Caco-2 (cell line): ENCODE data around the gene ARFGEF2. TPM values are rescaled to one million over a fixed set of nuclear protein-coding genes. Genes with fewer than 3 reads are reported as not detected.

Experiments
- BruUV-seq: library from RNA; stranded (reverse); fragments of 400-500 nt; replicated peaks from 2 replicates; lab custom pipeline; 2021; lab: Mats Ljungman, UMichigan
- CTCF ChIA-PET: fragments of 300-600 bp; sonication (Branson Sonifier 250); formaldehyde crosslinking; loops from one replicate; lab custom pipeline; 2022; ENCODE audit warnings: antibody characterized with exemption; lab: Charles Lee
- POLR2A ChIA-PET: fragments of 300-600 bp; sonication (Branson Sonifier 250); formaldehyde crosslinking; loops from one replicate; lab custom pipeline; 2022; ENCODE audit warnings: antibody characterized with exemption; lab: Charles Lee
- DNase-seq, 2 experiments: peaks; one replicate each; pipeline versions ENCODE4 v3.0.0 to v3.0.0-alpha.2; 2020 to 2022
- H3K27me3 ChIP-seq: replicated peaks from 2 replicates; pipeline ENCODE4 v1.6.0; 2011; ENCODE audit warnings: low read length; ENCODE audit not compliant: control insufficient read depth, insufficient read depth
- H3K36me3 ChIP-seq: 2 replicates; pipeline ENCODE4 v1.5.1; 2011; ENCODE audit warnings: low read length; ENCODE audit not compliant: control insufficient read depth, insufficient read depth
- H3K4me1 ChIP-seq: fragments of 250-450 bp; sonication (Bioruptor Pico); 2 replicates; pipeline ENCODE4 v1.5.1; 2020; ENCODE audit warnings: mild to moderate bottlenecking
- H3K4me3 ChIP-seq: 2 replicates; pipeline ENCODE4 v1.5.1; 2011; ENCODE audit warnings: low read depth, mild to moderate bottlenecking, control low read depth, low read length
- H3K9me3 ChIP-seq: fragments of 250-450 bp; sonication (Bioruptor Pico); 2 replicates; pipeline ENCODE4 v1.5.1; 2020; ENCODE audit warnings: mild to moderate bottlenecking, moderate library complexity
- H3K27ac Mint-ChIP-seq: one replicate; pipeline ENCODE4 v1.8.0; 2022; ENCODE audit warnings: mixed read lengths; ENCODE audit not compliant: unreplicated experiment
- H3K27me3 Mint-ChIP-seq: one replicate; pipeline ENCODE4 v1.8.0; 2022; ENCODE audit warnings: mixed read lengths; ENCODE audit not compliant: insufficient read depth, unreplicated experiment
- H3K36me3 Mint-ChIP-seq: one replicate; pipeline ENCODE4 v1.8.0; 2022; ENCODE audit warnings: mild to moderate bottlenecking, mixed read lengths; ENCODE audit not compliant: insufficient read depth, unreplicated experiment
- H3K4me1 Mint-ChIP-seq: one replicate; pipeline ENCODE4 v1.8.0; 2022; ENCODE audit warnings: low read depth, mixed read lengths; ENCODE audit not compliant: unreplicated experiment
- H3K4me3 Mint-ChIP-seq: one replicate; pipeline ENCODE4 v1.8.0; 2022; ENCODE audit warnings: mild to moderate bottlenecking, moderate library complexity, mixed read lengths; ENCODE audit not compliant: unreplicated experiment
- H3K9me3 Mint-ChIP-seq: one replicate; pipeline ENCODE4 v1.8.0; 2022; ENCODE audit warnings: mixed read lengths; ENCODE audit not compliant: unreplicated experiment
- intact Hi-C: fragments of 100-400 bp; cut with micrococcal nuclease; formaldehyde crosslinking; loops from one replicate; pipeline ENCODE4 v1.10.0; 2022; ENCODE audit not compliant: unreplicated experiment
- total RNA-seq: library from RNA; stranded (reverse); gene quantifications from 2 replicates; pipeline ENCODE4 v1.2.3, GENCODE V29; 2022
- TF ChIP-seq, protein P1 (sequence below), 2 experiments: fragments of 200-600 bp in 1 of 2; IDR thresholded peaks; 1 replicate in 1 of 2; 2 replicates in 1 of 2; pipeline versions ENCODE4 v1.5.1 to v1.8.0; 2011 to 2022; ENCODE audit warnings: antibody characterized with exemption in 1 of 2, control low read depth in 1 of 2, inconsistent platforms in 1 of 2, low read depth in 1 of 2, low read length in 1 of 2, mild to moderate bottlenecking in 1 of 2, moderate library complexity in 1 of 2; ENCODE audit not compliant: insufficient read depth in 1 of 2, severe bottlenecking in 1 of 2, unreplicated experiment in 1 of 2

Gene ARFGEF2
- total RNA-seq, 1 experiment from 2014 or later = 78.8 TPM

DNA sequence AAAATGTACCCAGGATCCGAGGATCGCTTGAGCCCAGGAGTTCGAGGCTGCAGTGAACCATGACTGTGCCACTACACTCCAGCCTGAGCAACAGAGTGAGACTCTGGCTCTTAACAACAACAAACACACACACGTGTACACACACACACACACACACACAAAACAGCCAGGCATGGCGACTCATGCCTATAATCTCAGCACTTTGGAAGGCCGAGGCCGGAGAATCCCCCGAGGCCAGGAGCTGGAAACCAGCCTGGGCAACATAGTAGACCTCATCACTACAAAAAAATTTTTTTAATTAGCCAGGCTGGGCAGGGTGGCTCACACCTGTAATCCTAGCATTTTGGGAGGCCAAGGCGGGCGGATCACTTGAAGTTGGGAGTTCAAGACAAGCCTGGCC, 23.3 kb upstream of the ARFGEF2 start:
- Mint-ChIP-seq H3K36me3 (no peaks in the 10 kb centered on the region), H3K4me1 (no peaks in the 10 kb centered on the region), H3K27me3 (peaks cover 12% of the 10 kb centered on the region), H3K9me3 (no peaks in the 10 kb centered on the region), H3K4me3 (no peak overlapping the region), H3K27ac (no peak overlapping the region)
- CTCF ChIA-PET = no interaction called here
- Histone ChIP-seq H3K9me3 (peaks cover 5% of the 10 kb centered on the region; the same call in 1 of the 2 replicates), H3K36me3 (no peaks in the 10 kb centered on the region), H3K27me3 (peaks cover 2% of the 10 kb centered on the region), H3K4me1 (0 out of 2 replicates have a peak, but pooled peaks cover 4% of the 10 kb centered on the region), H3K4me3 (no peak overlapping the region)
- POLR2A ChIA-PET = no interaction called here
- DNase-seq = no peak
- TF ChIP-seq, protein P1, sequence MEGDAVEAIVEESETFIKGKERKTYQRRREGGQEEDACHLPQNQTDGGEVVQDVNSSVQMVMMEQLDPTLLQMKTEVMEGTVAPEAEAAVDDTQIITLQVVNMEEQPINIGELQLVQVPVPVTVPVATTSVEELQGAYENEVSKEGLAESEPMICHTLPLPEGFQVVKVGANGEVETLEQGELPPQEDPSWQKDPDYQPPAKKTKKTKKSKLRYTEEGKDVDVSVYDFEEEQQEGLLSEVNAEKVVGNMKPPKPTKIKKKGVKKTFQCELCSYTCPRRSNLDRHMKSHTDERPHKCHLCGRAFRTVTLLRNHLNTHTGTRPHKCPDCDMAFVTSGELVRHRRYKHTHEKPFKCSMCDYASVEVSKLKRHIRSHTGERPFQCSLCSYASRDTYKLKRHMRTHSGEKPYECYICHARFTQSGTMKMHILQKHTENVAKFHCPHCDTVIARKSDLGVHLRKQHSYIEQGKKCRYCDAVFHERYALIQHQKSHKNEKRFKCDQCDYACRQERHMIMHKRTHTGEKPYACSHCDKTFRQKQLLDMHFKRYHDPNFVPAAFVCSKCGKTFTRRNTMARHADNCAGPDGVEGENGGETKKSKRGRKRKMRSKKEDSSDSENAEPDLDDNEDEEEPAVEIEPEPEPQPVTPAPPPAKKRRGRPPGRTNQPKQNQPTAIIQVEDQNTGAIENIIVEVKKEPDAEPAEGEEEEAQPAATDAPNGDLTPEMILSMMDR (IDR thresholded peaks at IDR 0.05; ENCODE audit: insufficient read depth in 1 of 2, low read depth in 1 of 2, low read length in 1 of 2, severe bottlenecking in 1 of 2, unreplicated experiment in 1 of 2) = no peak
- intact Hi-C loops = no loop called here
- no TSS peak for BruUV-seq

DNA sequence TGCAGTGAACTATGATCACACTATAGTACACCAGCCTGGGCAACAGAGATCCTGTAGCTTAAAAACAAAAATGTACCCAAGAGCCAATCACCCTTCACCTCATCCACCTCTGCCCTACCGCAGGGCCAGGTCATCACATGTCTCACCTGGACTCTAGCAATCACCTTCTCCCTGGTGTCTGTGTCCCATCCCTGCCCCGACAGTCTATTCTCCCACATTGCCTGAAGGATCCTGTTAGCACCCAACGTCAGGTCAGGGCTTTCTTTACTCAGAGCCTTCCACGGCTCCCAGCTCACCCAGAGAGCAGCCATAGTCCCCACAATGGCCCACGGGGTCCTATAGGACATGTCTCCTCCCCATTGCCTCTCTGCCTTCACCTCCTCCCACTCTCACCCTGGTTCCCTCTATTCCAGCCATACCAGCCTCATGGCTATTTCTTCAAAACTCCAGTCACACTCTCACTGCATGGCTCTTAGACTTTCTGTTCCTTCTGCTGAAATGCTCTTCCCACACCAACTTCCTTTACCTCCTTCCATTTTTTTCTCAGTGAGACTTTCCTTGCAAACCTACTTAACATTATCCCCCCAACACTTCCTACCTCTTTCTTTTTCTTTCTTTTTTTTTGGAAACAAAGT, 22.5 kb upstream of the ARFGEF2 start:
- H3K4me1 Mint-ChIP-seq = no peaks in the 10 kb centered on the region
- ChIA-PET POLR2A (no interaction called here), CTCF (interaction anchor here (3.6 kb wide), 1 partner anchor 241 kb away, joined by 31 read pairs; no protein-coding TSS in a partner anchor)
- no TSS peak for BruUV-seq
- Histone ChIP-seq H3K9me3 (no peaks in the 10 kb centered on the region), H3K4me3 (no peak overlapping the region), H3K36me3 (no peaks in the 10 kb centered on the region), H3K4me1 (0 out of 2 replicates have a peak, but pooled peaks cover 4% of the 10 kb centered on the region), H3K27me3 (peaks cover 2% of the 10 kb centered on the region)
- TF ChIP-seq, protein P1 (IDR thresholded peaks at IDR 0.05; ENCODE audit: insufficient read depth in 1 of 2, low read depth in 1 of 2, low read length in 1 of 2, severe bottlenecking in 1 of 2, unreplicated experiment in 1 of 2) = no peak
- intact Hi-C loops = no loop called here
- H3K27ac Mint-ChIP-seq = no peak overlapping the region
- peaks cover 12% of the 10 kb centered on the region for H3K27me3 Mint-ChIP-seq
- H3K9me3 Mint-ChIP-seq = no peaks in the 10 kb centered on the region
- no peaks in the 10 kb centered on the region for H3K36me3 Mint-ChIP-seq
- no peak for DNase-seq
- no peak overlapping the region for H3K4me3 Mint-ChIP-seq

DNA sequence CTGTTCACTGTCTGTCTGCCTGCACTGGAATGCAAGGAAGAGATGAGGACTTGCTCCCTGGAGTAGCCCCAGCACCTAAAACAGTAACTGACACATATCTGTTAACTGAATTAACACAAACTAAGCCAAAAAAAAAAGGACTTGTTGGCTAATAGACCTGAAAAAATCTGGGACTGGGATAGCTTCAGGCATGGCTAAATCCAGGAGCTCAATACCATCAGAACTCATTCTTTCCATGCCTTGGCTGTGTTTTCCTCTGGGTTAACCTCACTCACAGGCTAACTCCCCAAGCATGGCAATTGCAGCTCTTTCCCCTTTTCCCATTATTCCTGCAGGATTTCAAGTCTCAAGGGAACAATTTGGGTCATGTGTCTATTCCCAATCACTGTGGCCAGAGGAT, 21.6 kb upstream of the ARFGEF2 start:
- intact Hi-C loops = no loop called here
- peaks cover 2% of the 10 kb centered on the region for H3K27me3 ChIP-seq
- 0 out of 2 replicates have a peak, but pooled peaks cover 8% of the 10 kb centered on the region for H3K4me1 ChIP-seq
- H3K9me3 ChIP-seq = no peaks in the 10 kb centered on the region
- H3K27me3 Mint-ChIP-seq = peaks cover 17% of the 10 kb centered on the region
- H3K9me3 Mint-ChIP-seq = no peaks in the 10 kb centered on the region
- POLR2A ChIA-PET = no interaction called here
- H3K36me3 ChIP-seq = no peaks in the 10 kb centered on the region
- BruUV-seq = no TSS peak
- no peak overlapping the region for H3K27ac Mint-ChIP-seq
- peaks cover 6% of the 10 kb centered on the region for H3K4me1 Mint-ChIP-seq
- CTCF ChIA-PET = interaction anchor here (0.6 to 3.6 kb wide), 3 partner anchors 8 to 242 kb away, joined by 3 to 31 read pairs (median 4); no protein-coding TSS in a partner anchor
- DNase-seq = no peak
- TF ChIP-seq, protein P1 (IDR thresholded peaks at IDR 0.05; ENCODE audit: insufficient read depth in 1 of 2, low read depth in 1 of 2, low read length in 1 of 2, severe bottlenecking in 1 of 2, unreplicated experiment in 1 of 2) = no peak
- H3K4me3 Mint-ChIP-seq = no peak overlapping the region
- H3K36me3 Mint-ChIP-seq = no peaks in the 10 kb centered on the region
- no peak overlapping the region for H3K4me3 ChIP-seq
